T47D (cell line): Measurements from ENCODE around the gene TMC3.

Experiments used
- DNase-seq, 2 experiments: peaks; one replicate each; pipeline versions ENCODE4 v3.0.0 to v3.0.0-alpha.2; 2011 to 2012; ENCODE audit warnings: low read depth in 1 of 2, low spot score in 1 of 2
- JUND ChIP-seq: IDR thresholded peaks from 2 replicates; pipeline ENCODE4 v1.6.1; 2012; ENCODE audit warnings: low read depth
- in situ Hi-C: cut with HindIII; loops from 2 replicates; pipeline ENCODE4 v1.10.0; 2016; ENCODE audit warnings: low sequenced_read_pairs, low pct_unique_long_range_greater_than_20kb

TMC3 gene

GRCh38 chr15:81379269-81379668 is 5.3 kb upstream of the TMC3 start:
- in situ Hi-C loops = no loop called here
- TF ChIP-seq JUND = no peak
- DNase-seq = no peak

GRCh38 chr15:81378443-81378842 is 4.4 kb upstream of the TMC3 start:
- TF ChIP-seq JUND = no peak
- no peak for DNase-seq
- in situ Hi-C loops = no loop called here

- in situ Hi-C loops = no loop called here
- no peak for TF ChIP-seq JUND
- no peak for DNase-seq
Observed at GRCh38 chr15:81377871-81378270, 3.9 kb upstream of the TMC3 start.

GRCh38 chr15:81376231-81376630 is 2.2 kb upstream of the TMC3 start:
- TF ChIP-seq JUND = no peak
- DNase-seq = no peak
- in situ Hi-C loops = no loop called here

GRCh38 chr15:81375461-81375860 is 1.4 kb upstream of the TMC3 start:
- DNase-seq = no peak
- in situ Hi-C loops = no loop called here
- no peak for TF ChIP-seq JUND

- DNase-seq = no peak
- TF ChIP-seq JUND = no peak
- in situ Hi-C loops = no loop called here
Observed at GRCh38 chr15:81373176-81373575, 837 bp downstream of the TMC3 start.

GRCh38 chr15:81372575-81372974 is 1.4 kb downstream of the TMC3 start:
- in situ Hi-C loops = no loop called here
- no peak for TF ChIP-seq JUND
- DNase-seq = no peak

GRCh38 chr15:81363718-81364500 is 10.1 kb downstream of the TMC3 start:
- TF ChIP-seq JUND = no peak
- no peak for DNase-seq
- in situ Hi-C loops = no loop called here

GRCh38 chr15:81363276-81363675 is 10.7 kb downstream of the TMC3 start:
- TF ChIP-seq JUND = no peak
- no peak for DNase-seq
- in situ Hi-C loops = no loop called here

- in situ Hi-C loops = no loop called here
- no peak for TF ChIP-seq JUND
- no peak for DNase-seq
Observed at GRCh38 chr15:81362790-81363189, 11.2 kb downstream of the TMC3 start.

GRCh38 chr15:81361891-81362290 is 12.1 kb downstream of the TMC3 start:
- TF ChIP-seq JUND = no peak
- in situ Hi-C loops = no loop called here

GRCh38 chr15:81360491-81360890 is 13.5 kb downstream of the TMC3 start:
- in situ Hi-C loops = no loop called here

More at GRCh38 chr15:81361891-81362290, 12.1 kb downstream of the TMC3 start:
- no peak for DNase-seq

GRCh38 chr15:81358248-81358647 is 15.8 kb downstream of the TMC3 start:
- no peak for TF ChIP-seq JUND
- in situ Hi-C loops = no loop called here
- DNase-seq = no peak

More at GRCh38 chr15:81360491-81360890, 13.5 kb downstream of the TMC3 start:
- no peak for DNase-seq
- TF ChIP-seq JUND = no peak

GRCh38 chr15:81357180-81357686 is 16.8 kb downstream of the TMC3 start:
- DNase-seq = no peak
- TF ChIP-seq JUND = no peak
- in situ Hi-C loops = no loop called here
